Right ventricle myocardium superior (tissue), 1 donor: ENCODE results near the gene TGM1. TPM values are rescaled to one million over a fixed set of nuclear protein-coding genes. Genes with fewer than 3 reads are reported as not detected.

Experiments
- total RNA-seq: library from RNA; stranded (reverse); fragmentation: NEBNext Ultra II Directional; extraction: Animal tissue kit (Norgen Biotek cat#: 25700); gene quantifications from one replicate; pipeline ENCODE4 v1.2.1, GENCODE V29; 2021
- donor health status: DM: no; HTN: yes; CAD: no; lungs with severe emphysema.

Gene TGM1
- total RNA-seq, 1 donor from 2014 or later: 1.1 TPM

Other genes with a start within 250 kb of the TGM1 start
- 0.08 TPM for gene CARMIL3, start 211.2 kb downstream of the TGM1 start, total RNA-seq
- gene CPNE6, start 191.6 kb downstream of the TGM1 start, total RNA-seq: not detected
- gene PCK2, start 168.9 kb downstream of the TGM1 start, total RNA-seq: 2.7 TPM
- 81.7 TPM for gene DCAF11, start 148.4 kb downstream of the TGM1 start, total RNA-seq
- 0.75 TPM for gene NRL, start 148.2 kb downstream of the TGM1 start, total RNA-seq
- 126 TPM for gene FITM1, start 132.5 kb downstream of the TGM1 start, total RNA-seq
- 129 TPM for gene PSME1, start 127.0 kb downstream of the TGM1 start, total RNA-seq
- gene EMC9, start 121.6 kb downstream of the TGM1 start, total RNA-seq: 14.4 TPM
- 88.8 TPM for gene PSME2, start 116.6 kb downstream of the TGM1 start, total RNA-seq
- 29.5 TPM for gene RNF31, start 115.7 kb downstream of the TGM1 start, total RNA-seq
- gene IRF9, start 101.9 kb downstream of the TGM1 start, total RNA-seq: 24.0 TPM
- 1.7 TPM for gene REC8, start 91.1 kb downstream of the TGM1 start, total RNA-seq
- gene IPO4, start 74.4 kb downstream of the TGM1 start, total RNA-seq: 10.5 TPM
- gene TM9SF1, start 67.7 kb downstream of the TGM1 start, total RNA-seq: 19.2 TPM
- not detected for gene TSSK4, start 57.5 kb downstream of the TGM1 start, total RNA-seq
- gene CHMP4A, start 49.7 kb downstream of the TGM1 start, total RNA-seq: 26.6 TPM
- 18.9 TPM for gene MDP1, start 47.1 kb downstream of the TGM1 start, total RNA-seq
- 212 TPM for gene NEDD8, start 30.8 kb downstream of the TGM1 start, total RNA-seq
- gene GMPR2, start 30.2 kb downstream of the TGM1 start, total RNA-seq: 26.2 TPM
- 28.7 TPM for gene TINF2, start 20.6 kb downstream of the TGM1 start, total RNA-seq
- 20.3 TPM for gene RABGGTA, start 8.4 kb upstream of the TGM1 start, total RNA-seq
- 5.2 TPM for gene DHRS1, start 36.6 kb upstream of the TGM1 start, total RNA-seq
- gene NOP9, start 36.7 kb upstream of the TGM1 start, total RNA-seq: 23.4 TPM
- 2.9 TPM for gene CIDEB, start 44.8 kb upstream of the TGM1 start, total RNA-seq
- 0.65 TPM for gene LTB4R2, start 47.0 kb upstream of the TGM1 start, total RNA-seq
- gene LTB4R, start 48.3 kb upstream of the TGM1 start, total RNA-seq: 1.8 TPM
- 20.6 TPM for gene ADCY4, start 71.9 kb upstream of the TGM1 start, total RNA-seq
- 2.9 TPM for gene RIPK3, start 76.8 kb upstream of the TGM1 start, total RNA-seq
- 25.6 TPM for gene NFATC4, start 105.0 kb upstream of the TGM1 start, total RNA-seq
- gene NYNRIN, start 135.8 kb upstream of the TGM1 start, total RNA-seq: 8.8 TPM
- 0.65 TPM for gene CBLN3, start 166.5 kb upstream of the TGM1 start, total RNA-seq
- 22.5 TPM for gene KHNYN, start 166.8 kb upstream of the TGM1 start, total RNA-seq
- gene SDR39U1, start 179.6 kb upstream of the TGM1 start, total RNA-seq: 84.7 TPM
- gene CMA1, start 245.1 kb upstream of the TGM1 start, total RNA-seq: 1.9 TPM